MCF 10A (cell line): ENCODE data around the gene WDR59. TPM values are rescaled to one million over a fixed set of nuclear protein-coding genes. Genes with fewer than 3 reads are reported as not detected.

Source experiments
- BruUV-seq: library from RNA; stranded (reverse); fragments of 400-500 nt; replicated peaks from 2 replicates; lab custom pipeline; 2021; lab: Mats Ljungman, UMichigan
- CTCF ChIA-PET: fragments of 300-600 bp; sonication (Branson Sonifier 250); formaldehyde crosslinking; extraction: SDS; loops from one replicate; lab custom pipeline; 2021; ENCODE audit warnings: antibody characterized with exemption, inconsistent platforms; lab: Yijun Ruan, JAX
- POLR2A ChIA-PET: fragments of 300-600, 350-650 bp; sonication (Branson Sonifier 250); formaldehyde crosslinking; extraction: SDS; loops from one replicate; lab custom pipeline; 2020; ENCODE audit warnings: antibody characterized with exemption, inconsistent platforms; lab: Yijun Ruan, JAX
- DNase-seq: peaks from one replicate; pipeline ENCODE4 v3.0.0-alpha.2; 2018; ENCODE audit not compliant: unreplicated experiment
- H3K27ac Mint-ChIP-seq: one replicate; pipeline ENCODE4 v1.8.0; 2022; ENCODE audit warnings: mild to moderate bottlenecking, low read depth, mixed read lengths; ENCODE audit not compliant: unreplicated experiment
- H3K27me3 Mint-ChIP-seq: one replicate; pipeline ENCODE4 v1.8.0; 2022; ENCODE audit warnings: mixed read lengths; ENCODE audit not compliant: insufficient read depth, unreplicated experiment
- H3K36me3 Mint-ChIP-seq: one replicate; pipeline ENCODE4 v1.8.0; 2022; ENCODE audit warnings: mild to moderate bottlenecking, moderate library complexity, mixed read lengths; ENCODE audit not compliant: insufficient read depth, unreplicated experiment
- H3K4me1 Mint-ChIP-seq: one replicate; pipeline ENCODE4 v1.8.0; 2022; ENCODE audit warnings: mixed read lengths; ENCODE audit not compliant: insufficient read depth, unreplicated experiment
- H3K4me3 Mint-ChIP-seq: one replicate; pipeline ENCODE4 v1.8.0; 2022; ENCODE audit warnings: mild to moderate bottlenecking, moderate library complexity, mixed read lengths; ENCODE audit not compliant: unreplicated experiment
- H3K9me3 Mint-ChIP-seq: one replicate; pipeline ENCODE4 v1.8.0; 2022; ENCODE audit warnings: mixed read lengths; ENCODE audit not compliant: unreplicated experiment
- CTCF ChIP-seq: fragments of 200-600 bp; IDR thresholded peaks from one replicate; pipeline ENCODE4 v1.8.0; 2022; ENCODE audit warnings: antibody characterized with exemption, mild to moderate bottlenecking; ENCODE audit not compliant: unreplicated experiment
- intact Hi-C: fragments of 100-400 bp; cut with micrococcal nuclease; formaldehyde crosslinking; loops from 2 replicates; pipeline ENCODE4 v1.14.1; 2022
- total RNA-seq: library from RNA; stranded (reverse); gene quantifications from 2 replicates; pipeline ENCODE4 v1.2.3, GENCODE V29; 2022

Gene WDR59
- total RNA-seq, 1 experiment from 2014 or later, result 56.1 TPM

GRCh38 chr16:74865922-74866598, 118.9 kb downstream of the WDR59 start:
- H3K27me3 Mint-ChIP-seq, result no peaks in the 10 kb centered on the region
- H3K4me1 Mint-ChIP-seq, result peaks cover 11% of the 10 kb centered on the region
- H3K36me3 Mint-ChIP-seq, result no peaks in the 10 kb centered on the region
- no peaks in the 10 kb centered on the region for H3K9me3 Mint-ChIP-seq
- DNase-seq, result no peak
- intact Hi-C loops, result loop anchor here (10.0 kb wide), 1 partner anchor 561 kb away; no protein-coding TSS in a partner anchor
- POLR2A ChIA-PET, result no interaction called here
- H3K27ac Mint-ChIP-seq, result no peak overlapping the region
- no peak for TF ChIP-seq CTCF
- no peak overlapping the region for H3K4me3 Mint-ChIP-seq
- BruUV-seq, result no TSS peak
- CTCF ChIA-PET, result interaction anchor here (0.7 to 8.6 kb wide), 5 partner anchors 52 to 511 kb away, joined by 3 to 304 read pairs (median 7); no protein-coding TSS in a partner anchor

- Mint-ChIP-seq H3K27me3 (no peaks in the 10 kb centered on the region), H3K36me3 (no peaks in the 10 kb centered on the region), H3K4me3 (no peak overlapping the region), H3K9me3 (no peaks in the 10 kb centered on the region), H3K4me1 (peaks cover 7% of the 10 kb centered on the region), H3K27ac (no peak overlapping the region)
- peak; percentile 68 for DNase-seq
- ChIA-PET POLR2A (interaction anchor here (0.8 to 2.6 kb wide), 10 partner anchors 15 to 196 kb away, joined by 3 to 15 read pairs (median 6); partner anchors contain the start of genes MLKL and RFWD3), CTCF (interaction anchor here (0.5 to 8.6 kb wide), 83 partner anchors 8 to 1707 kb away, joined by 3 to 304 read pairs (median 5); partner anchors contain the start of genes FA2H and MLKL)
- no TSS peak for BruUV-seq
- intact Hi-C loops, result loop anchor here (1.0 to 10.0 kb wide), 4 partner anchors 49 to 558 kb away; no protein-coding TSS in a partner anchor
- TF ChIP-seq CTCF, result peak; percentile 92
Measured at GRCh38 chr16:74862743-74863244, 122.1 kb downstream of the WDR59 start.

- H3K27me3 Mint-ChIP-seq, result no peaks in the 10 kb centered on the region
- no TSS peak for BruUV-seq
- no peaks in the 10 kb centered on the region for H3K4me1 Mint-ChIP-seq
- DNase-seq, result no peak
- H3K4me3 Mint-ChIP-seq, result no peak overlapping the region
- H3K27ac Mint-ChIP-seq, result no peak overlapping the region
- H3K9me3 Mint-ChIP-seq, result no peaks in the 10 kb centered on the region
- no peak for TF ChIP-seq CTCF
- no peaks in the 10 kb centered on the region for H3K36me3 Mint-ChIP-seq
- intact Hi-C loops, result no loop called here
- ChIA-PET POLR2A (interaction anchor here (0.6 kb wide), 1 partner anchor 349 kb away, joined by 3 read pairs; no protein-coding TSS in a partner anchor), CTCF (interaction anchor here (0.7 to 2.4 kb wide), 2 partner anchors 10 to 41 kb away, joined by 4 to 13 read pairs; no protein-coding TSS in a partner anchor)
Measured at GRCh38 chr16:74852500-74852875, 132.4 kb downstream of the WDR59 start.

- no peaks in the 10 kb centered on the region for H3K27me3 Mint-ChIP-seq
- intact Hi-C loops, result no loop called here
- no peaks in the 10 kb centered on the region for H3K36me3 Mint-ChIP-seq
- H3K27ac Mint-ChIP-seq, result no peak overlapping the region
- ChIA-PET CTCF (interaction anchor here (0.9 to 1.4 kb wide), 2 partner anchors 13 to 14 kb away, joined by 3 to 4 read pairs; no protein-coding TSS in a partner anchor), POLR2A (interaction anchor here (0.6 kb wide), 1 partner anchor 224 kb away, joined by 4 read pairs; no protein-coding TSS in a partner anchor)
- H3K9me3 Mint-ChIP-seq, result no peaks in the 10 kb centered on the region
- no peak for TF ChIP-seq CTCF
- no peaks in the 10 kb centered on the region for H3K4me1 Mint-ChIP-seq
- no peak overlapping the region for H3K4me3 Mint-ChIP-seq
- DNase-seq, result no peak
- no TSS peak for BruUV-seq
Measured at GRCh38 chr16:74850027-74850426, 134.9 kb downstream of the WDR59 start.
